B cell (primary cell): ENCODE data around the gene C19orf73.

Experiments
- EZH2 ChIP-seq: IDR thresholded peaks from 2 replicates; pipeline ENCODE4 v1.6.1; 2012; ENCODE audit warnings: borderline replicate concordance, low read depth, mild to moderate bottlenecking, moderate library complexity, low read length; ENCODE audit not compliant: insufficient read depth, poor library complexity, severe bottlenecking
- TF ChIP-seq, protein P1 (sequence below): fragments of 200-600 bp; IDR thresholded peaks from one replicate; pipeline ENCODE4 v1.8.0; 2022; ENCODE audit warnings: antibody characterized with exemption, mild to moderate bottlenecking

DNA sequence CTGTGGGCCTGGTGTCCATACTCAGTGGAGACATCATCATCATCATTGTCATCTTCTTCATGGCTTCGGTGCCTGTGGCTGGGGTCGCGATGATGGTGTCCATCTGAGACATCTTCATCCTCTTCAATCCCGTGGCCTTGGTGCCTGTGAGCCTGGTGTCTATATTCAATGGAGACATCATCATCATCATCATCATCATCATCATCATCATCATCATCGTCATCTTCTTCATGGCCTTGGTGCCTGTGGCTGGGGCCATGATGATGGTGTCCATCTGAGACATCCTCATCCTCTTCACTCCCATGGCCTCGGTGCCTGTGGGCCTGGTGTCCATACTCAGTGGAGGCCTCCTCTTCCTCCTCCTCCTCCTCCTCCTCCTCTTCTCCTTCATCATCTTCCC is 35.3 kb upstream of the C19orf73 start:
- TF ChIP-seq, protein P1, sequence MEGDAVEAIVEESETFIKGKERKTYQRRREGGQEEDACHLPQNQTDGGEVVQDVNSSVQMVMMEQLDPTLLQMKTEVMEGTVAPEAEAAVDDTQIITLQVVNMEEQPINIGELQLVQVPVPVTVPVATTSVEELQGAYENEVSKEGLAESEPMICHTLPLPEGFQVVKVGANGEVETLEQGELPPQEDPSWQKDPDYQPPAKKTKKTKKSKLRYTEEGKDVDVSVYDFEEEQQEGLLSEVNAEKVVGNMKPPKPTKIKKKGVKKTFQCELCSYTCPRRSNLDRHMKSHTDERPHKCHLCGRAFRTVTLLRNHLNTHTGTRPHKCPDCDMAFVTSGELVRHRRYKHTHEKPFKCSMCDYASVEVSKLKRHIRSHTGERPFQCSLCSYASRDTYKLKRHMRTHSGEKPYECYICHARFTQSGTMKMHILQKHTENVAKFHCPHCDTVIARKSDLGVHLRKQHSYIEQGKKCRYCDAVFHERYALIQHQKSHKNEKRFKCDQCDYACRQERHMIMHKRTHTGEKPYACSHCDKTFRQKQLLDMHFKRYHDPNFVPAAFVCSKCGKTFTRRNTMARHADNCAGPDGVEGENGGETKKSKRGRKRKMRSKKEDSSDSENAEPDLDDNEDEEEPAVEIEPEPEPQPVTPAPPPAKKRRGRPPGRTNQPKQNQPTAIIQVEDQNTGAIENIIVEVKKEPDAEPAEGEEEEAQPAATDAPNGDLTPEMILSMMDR: no peak
- no peak for TF ChIP-seq EZH2
